ENCODE results near the gene PEPD.

PEPD gene

DNA sequence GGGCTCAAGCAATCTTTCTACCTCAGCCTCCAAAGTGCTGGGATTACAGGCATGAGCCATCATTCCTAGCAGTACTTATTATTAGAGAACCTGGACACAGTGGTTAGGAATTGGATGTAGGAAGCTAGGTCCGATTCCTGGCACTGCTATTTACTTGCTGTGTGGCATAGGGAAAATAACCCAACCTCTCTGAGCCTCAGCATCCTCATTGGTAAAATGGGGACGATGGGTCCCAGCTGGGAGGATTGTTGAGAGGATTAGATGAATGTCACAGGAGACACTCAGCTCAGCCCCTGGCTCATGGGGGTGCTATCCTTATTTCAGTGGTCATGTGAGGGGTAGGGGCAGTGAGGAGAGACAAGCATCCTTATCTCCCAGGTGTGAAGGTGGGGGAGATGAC is 6.8 kb upstream of the PEPD start:
- no peaks in the 10 kb centered on the region for H3K36me3 Mint-ChIP-seq
- H3K4me3 Mint-ChIP-seq: no peak overlapping the region
- CTCF ChIA-PET: no interaction called here
- H3K9me3 Mint-ChIP-seq: no peaks in the 10 kb centered on the region
- H3K27ac Mint-ChIP-seq: no peak overlapping the region
- peaks cover 29% of the 10 kb centered on the region for H3K27me3 Mint-ChIP-seq
- no peak for DNase-seq
- no peaks in the 10 kb centered on the region for H3K4me1 Mint-ChIP-seq

DNA sequence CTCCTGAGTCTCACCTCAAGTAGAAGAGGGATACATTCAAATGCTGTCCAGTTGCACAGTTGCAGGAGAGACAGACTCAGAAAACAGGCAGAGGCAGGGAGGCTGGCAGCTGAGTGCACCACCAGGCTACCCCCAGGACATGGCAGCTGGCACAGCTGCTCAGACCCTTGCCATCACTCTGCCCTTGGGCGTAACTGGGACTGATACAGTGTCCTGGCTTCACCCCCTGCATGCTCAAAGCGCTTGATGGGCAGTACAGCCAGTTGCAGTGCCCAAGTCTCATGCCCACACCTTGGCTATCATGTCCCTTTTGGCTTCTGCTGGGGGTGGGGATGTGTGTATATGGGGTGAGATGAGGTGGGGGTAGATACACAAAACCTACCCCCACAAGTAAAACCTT is 5.5 kb upstream of the PEPD start:
- no peak overlapping the region for H3K4me3 Mint-ChIP-seq
- DNase-seq: no peak
- CTCF ChIA-PET: no interaction called here
- H3K4me1 Mint-ChIP-seq: peaks cover 9% of the 10 kb centered on the region
- H3K27me3 Mint-ChIP-seq: peaks cover 41% of the 10 kb centered on the region
- H3K36me3 Mint-ChIP-seq: no peaks in the 10 kb centered on the region
- H3K27ac Mint-ChIP-seq: no peak overlapping the region
- no peaks in the 10 kb centered on the region for H3K9me3 Mint-ChIP-seq

DNA sequence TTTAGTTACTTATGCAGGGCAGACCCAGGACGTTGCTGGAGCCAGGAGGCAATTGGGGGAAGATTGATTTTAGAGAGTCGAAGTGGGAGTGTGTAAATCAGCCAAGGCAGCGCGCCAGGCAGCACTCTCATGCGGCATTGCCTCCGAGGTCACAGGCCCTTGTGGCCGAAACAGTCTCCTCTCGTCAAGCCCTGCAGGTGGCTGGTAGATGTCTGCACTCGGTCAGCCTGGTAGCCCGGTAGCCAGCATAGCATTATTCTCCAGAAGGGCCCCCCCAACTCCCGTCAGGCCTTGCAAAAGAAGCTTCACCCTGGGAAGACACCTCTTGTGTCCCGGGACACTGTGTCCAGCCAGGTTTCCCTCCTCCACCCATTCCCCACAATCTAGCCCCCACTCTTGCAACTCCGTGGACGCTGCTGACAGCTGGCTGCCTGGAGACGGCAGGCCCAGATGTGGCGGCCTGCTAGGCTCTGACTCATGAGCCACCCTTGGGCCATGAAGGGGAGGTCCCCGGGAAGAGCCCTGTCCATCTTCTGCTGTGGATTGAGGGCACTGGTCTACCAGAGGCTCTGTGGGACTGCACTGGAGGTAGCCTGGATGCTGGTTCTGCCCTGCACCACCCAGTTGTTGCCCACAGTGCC is 2.6 kb upstream of the PEPD start:
- Mint-ChIP-seq H3K9me3 (no peaks in the 10 kb centered on the region), H3K4me3 (no peak overlapping the region), H3K36me3 (no peaks in the 10 kb centered on the region), H3K4me1 (peaks cover 25% of the 10 kb centered on the region), H3K27me3 (peaks cover 33% of the 10 kb centered on the region), H3K27ac (no peak overlapping the region)
- no peak for DNase-seq
- CTCF ChIA-PET: interaction anchor here (1.4 kb wide), 1 partner anchor 108 kb away, joined by 5 read pairs; no protein-coding TSS in a partner anchor

DNA sequence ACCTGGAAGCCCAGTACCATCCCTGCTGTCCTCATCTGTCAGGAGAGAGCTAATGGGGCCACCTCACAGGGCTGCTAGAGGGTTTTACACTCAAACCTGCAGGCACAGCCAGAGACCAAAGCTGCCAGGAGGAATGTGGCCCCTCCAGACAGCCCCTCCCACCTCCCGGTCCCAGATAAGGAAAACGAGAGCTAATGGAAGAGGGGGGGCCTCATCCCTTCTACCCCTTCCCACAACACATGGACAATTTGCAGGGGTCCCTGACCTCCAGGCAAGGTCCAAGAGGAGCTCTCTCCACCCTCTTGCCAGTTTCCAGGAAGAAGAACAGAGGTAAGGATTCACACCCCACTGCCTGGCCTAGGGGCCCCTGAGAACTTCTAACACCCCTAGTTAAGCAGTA is 1.6 kb upstream of the PEPD start:
- H3K36me3 Mint-ChIP-seq: no peaks in the 10 kb centered on the region
- no peak for DNase-seq
- H3K27ac Mint-ChIP-seq: no peak overlapping the region
- H3K9me3 Mint-ChIP-seq: no peaks in the 10 kb centered on the region
- H3K27me3 Mint-ChIP-seq: peaks cover 26% of the 10 kb centered on the region
- CTCF ChIA-PET: interaction anchor here (1.4 to 1.6 kb wide), 2 partner anchors 107 to 255 kb away, joined by 3 to 5 read pairs; no protein-coding TSS in a partner anchor
- peaks cover 25% of the 10 kb centered on the region for H3K4me1 Mint-ChIP-seq
- no peak overlapping the region for H3K4me3 Mint-ChIP-seq

DNA sequence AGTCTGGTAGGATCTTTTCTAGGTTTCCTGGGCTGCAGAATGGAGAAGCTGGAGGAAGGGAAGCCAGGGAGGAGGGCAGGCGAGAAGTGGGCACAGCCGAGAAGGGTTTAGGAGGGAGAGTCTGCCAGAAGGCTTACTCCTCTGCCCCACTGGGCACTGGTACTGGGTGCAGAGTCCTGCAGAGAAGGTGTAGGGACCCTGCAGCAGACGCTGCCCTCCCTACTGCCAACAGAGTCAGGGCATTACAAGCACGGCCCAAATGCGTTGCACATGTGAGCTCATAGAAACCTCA is 726 bp upstream of the PEPD start:
- no peak overlapping the region for H3K27ac Mint-ChIP-seq
- H3K4me3 Mint-ChIP-seq: peak overlapping the region; percentile 68
- peaks cover 25% of the 10 kb centered on the region for H3K4me1 Mint-ChIP-seq
- no peak for DNase-seq
- H3K36me3 Mint-ChIP-seq: no peaks in the 10 kb centered on the region
- CTCF ChIA-PET: interaction anchor here (1.6 kb wide), 1 partner anchor 256 kb away, joined by 3 read pairs; no protein-coding TSS in a partner anchor
- H3K9me3 Mint-ChIP-seq: no peaks in the 10 kb centered on the region
- H3K27me3 Mint-ChIP-seq: peaks cover 26% of the 10 kb centered on the region

DNA sequence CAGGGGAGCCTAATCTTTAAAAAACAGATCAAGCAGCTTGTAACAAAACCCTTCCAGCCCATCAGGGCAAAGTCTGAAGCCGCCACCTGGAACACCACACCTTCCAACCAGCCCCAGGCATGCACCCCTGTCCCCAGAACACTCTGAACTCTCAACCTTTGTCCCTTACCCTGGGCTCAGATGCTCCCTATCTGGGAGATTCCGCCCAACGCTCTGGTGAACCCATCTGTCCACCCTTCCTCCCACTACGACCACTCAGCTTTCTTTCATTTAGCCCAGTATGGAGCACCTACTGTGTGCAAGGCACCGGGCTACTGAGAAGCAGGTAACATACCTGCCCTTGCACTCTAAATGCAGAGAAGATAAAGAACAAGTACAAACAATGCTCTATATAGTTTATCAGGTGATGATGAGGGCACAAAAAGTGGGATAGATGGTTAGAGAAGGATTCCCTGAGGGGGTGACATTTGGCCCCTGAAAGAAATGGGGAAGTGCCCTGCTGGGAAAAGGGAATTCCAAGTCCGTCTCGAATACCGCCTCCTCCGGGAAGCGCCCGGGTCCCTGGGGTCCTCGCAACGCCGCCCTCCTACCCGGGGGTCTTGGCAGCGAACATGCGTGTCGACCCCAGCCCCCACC is 629 bp downstream of the PEPD start:
- peak overlapping the region; percentile 68 for H3K4me3 Mint-ChIP-seq
- H3K27me3 Mint-ChIP-seq: peaks cover 22% of the 10 kb centered on the region
- H3K4me1 Mint-ChIP-seq: peaks cover 29% of the 10 kb centered on the region
- H3K9me3 Mint-ChIP-seq: no peaks in the 10 kb centered on the region
- CTCF ChIA-PET: no interaction called here
- DNase-seq: no peak
- no peak overlapping the region for H3K27ac Mint-ChIP-seq
- H3K36me3 Mint-ChIP-seq: no peaks in the 10 kb centered on the region

DNA sequence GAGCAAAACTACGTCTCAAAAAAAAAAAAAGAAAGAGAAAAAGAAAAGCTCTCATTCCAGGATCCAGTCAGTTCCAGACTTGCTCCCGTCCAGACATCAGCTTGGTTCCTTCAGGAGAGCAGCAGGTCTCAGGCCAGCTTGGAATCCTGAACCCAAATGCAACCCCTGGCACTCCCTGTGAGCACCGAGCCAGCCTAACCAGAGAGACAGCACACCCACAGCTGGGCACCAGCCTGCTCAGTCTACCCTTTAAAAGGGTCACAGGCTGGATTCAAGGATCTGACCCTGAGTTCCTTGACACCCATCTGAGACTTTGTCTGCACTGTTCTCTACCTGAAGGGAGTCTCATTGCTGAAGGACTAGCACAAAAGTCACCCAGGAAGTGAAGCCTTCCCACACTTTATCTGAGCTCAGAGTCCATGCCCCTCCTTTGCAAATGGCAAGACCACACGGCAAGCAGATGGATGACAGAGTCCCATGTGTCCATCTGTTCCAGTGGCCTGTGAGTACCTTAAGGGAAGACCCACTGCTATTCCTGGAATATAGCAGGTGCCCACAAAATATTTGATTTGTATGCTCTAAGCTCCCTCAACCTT is 1.4 kb downstream of the PEPD start:
- Mint-ChIP-seq H3K4me1 (peaks cover 37% of the 10 kb centered on the region), H3K27me3 (peaks cover 22% of the 10 kb centered on the region), H3K27ac (no peak overlapping the region), H3K36me3 (no peaks in the 10 kb centered on the region), H3K9me3 (no peaks in the 10 kb centered on the region), H3K4me3 (peak overlapping the region; percentile 68)
- no peak for DNase-seq
- CTCF ChIA-PET: no interaction called here

DNA sequence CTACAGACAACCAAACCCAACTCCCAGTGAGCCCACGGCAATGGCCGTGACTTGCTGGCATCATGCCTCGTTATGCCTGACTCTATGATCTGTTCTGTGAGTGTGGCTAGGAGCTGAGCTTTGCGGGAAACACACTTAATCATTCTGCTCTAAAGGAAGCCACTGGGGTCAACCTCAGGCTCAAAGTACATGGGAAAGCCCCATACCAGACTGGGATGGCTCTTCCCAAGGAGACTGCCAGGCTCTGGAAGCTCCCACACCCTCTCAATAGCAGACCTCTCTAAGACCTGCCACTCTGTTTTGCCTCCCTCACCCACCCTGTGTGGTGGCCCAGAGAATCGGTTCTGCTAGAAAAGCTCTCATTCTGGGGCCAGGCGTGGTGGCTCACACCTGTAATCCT is 2.2 kb downstream of the PEPD start:
- Mint-ChIP-seq H3K4me1 (peaks cover 44% of the 10 kb centered on the region), H3K27ac (no peak overlapping the region), H3K4me3 (no peak overlapping the region), H3K9me3 (no peaks in the 10 kb centered on the region), H3K27me3 (peaks cover 19% of the 10 kb centered on the region), H3K36me3 (no peaks in the 10 kb centered on the region)
- CTCF ChIA-PET: no interaction called here
- no peak for DNase-seq

DNA sequence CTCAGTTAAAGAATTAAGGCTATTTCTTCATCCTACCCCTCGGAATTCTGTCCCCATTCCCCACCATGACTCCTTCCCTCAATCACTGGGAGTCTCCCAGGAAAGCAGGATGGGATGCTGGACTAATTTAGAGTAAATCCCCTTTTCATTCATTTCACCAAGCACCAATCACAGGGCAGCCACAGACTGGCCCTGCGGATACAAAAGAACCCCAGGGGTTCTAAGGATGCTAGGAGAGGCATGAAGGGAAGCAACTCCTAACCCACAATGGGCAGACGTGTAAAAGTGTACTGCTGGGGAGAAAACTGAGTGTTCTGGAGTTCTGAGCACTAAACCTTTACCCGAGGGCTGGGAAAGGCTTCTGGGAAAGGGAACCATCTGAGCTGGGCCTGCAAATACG is 3.0 kb downstream of the PEPD start:
- H3K36me3 Mint-ChIP-seq: no peaks in the 10 kb centered on the region
- H3K27me3 Mint-ChIP-seq: peaks cover 16% of the 10 kb centered on the region
- H3K9me3 Mint-ChIP-seq: no peaks in the 10 kb centered on the region
- no peak overlapping the region for H3K27ac Mint-ChIP-seq
- peaks cover 48% of the 10 kb centered on the region for H3K4me1 Mint-ChIP-seq
- DNase-seq: no peak
- no peak overlapping the region for H3K4me3 Mint-ChIP-seq
- CTCF ChIA-PET: no interaction called here

DNA sequence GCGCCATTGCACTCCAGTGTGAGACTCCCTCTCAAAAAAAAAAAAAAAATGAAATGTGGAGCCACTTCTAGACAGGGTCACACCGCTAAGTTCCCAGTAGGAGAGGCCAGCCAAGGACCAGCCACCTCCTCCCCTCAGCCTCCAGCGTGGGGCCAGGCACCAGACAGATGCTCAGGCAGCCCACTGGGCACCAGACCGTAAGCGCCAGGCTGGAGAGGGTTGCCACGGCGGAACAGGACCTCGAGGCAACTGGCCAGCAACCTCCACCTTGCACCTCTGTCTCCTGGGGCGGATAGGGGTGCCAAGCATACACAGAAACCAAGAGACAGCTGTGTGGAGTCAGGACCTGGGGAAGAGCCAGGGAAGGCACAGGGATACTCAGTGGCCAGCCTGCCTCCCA is 3.7 kb downstream of the PEPD start:
- no peak overlapping the region for H3K4me3 Mint-ChIP-seq
- no peak overlapping the region for H3K27ac Mint-ChIP-seq
- CTCF ChIA-PET: no interaction called here
- H3K36me3 Mint-ChIP-seq: no peaks in the 10 kb centered on the region
- peaks cover 47% of the 10 kb centered on the region for H3K4me1 Mint-ChIP-seq
- peaks cover 12% of the 10 kb centered on the region for H3K27me3 Mint-ChIP-seq
- no peaks in the 10 kb centered on the region for H3K9me3 Mint-ChIP-seq
- DNase-seq: no peak

DNA sequence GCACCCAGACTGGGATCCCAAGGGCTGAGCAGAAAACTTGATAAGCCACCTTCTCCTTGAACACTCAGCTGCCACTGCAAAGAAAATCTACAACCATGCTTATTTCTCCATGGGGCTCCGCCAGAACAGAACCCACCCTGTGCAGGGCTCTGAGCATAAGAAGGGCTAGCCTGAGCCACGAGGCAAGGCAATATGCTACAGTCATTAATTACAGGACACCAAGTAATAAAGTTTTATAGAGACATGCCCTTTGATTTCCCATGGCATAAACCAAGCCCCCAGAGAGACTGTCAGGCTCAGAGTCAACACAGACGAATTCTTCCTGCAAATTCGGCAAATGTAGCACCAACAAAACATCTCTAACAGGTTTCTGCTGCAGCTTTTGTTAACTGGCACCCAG is 5.7 kb downstream of the PEPD start:
- Mint-ChIP-seq H3K27ac (no peak overlapping the region), H3K36me3 (no peaks in the 10 kb centered on the region), H3K9me3 (no peaks in the 10 kb centered on the region), H3K4me1 (peaks cover 34% of the 10 kb centered on the region), H3K4me3 (no peak overlapping the region), H3K27me3 (no peaks in the 10 kb centered on the region)
- DNase-seq: no peak
- CTCF ChIA-PET: no interaction called here

DNA sequence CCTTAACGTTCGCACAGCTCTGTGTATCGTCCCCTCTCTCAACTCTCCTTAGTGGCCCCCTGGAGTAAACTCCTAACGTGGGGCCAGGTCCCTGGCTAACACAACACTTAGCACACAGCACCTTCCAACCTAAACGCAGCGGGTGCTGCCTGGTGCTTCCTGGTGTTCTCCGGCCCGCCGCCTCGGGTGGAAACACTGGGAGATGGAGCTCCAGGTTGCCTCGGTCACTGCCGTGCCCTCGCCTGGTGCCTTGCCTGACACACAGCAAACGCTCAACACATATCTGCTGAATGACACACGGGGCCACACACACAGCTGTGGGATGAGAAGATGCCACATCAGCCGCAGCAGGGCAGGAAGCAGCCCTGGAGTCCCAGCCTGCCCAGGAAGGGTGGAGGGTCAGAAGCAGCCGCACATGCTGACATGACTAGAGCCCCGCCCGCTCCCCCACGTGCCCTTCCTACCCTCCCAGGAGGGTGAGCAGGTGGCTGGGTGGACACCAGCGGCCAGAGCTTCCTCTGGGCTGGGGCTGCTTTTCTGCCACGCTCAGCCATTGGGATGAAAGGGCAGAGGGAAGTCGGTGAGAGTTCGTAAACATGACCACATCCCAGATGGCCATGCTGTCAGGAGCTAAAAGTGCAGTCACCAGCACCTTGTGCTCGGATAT is 6.6 kb downstream of the PEPD start:
- CTCF ChIA-PET: no interaction called here
- Mint-ChIP-seq H3K27ac (peak overlapping the region; percentile 79), H3K27me3 (no peaks in the 10 kb centered on the region), H3K9me3 (no peaks in the 10 kb centered on the region), H3K4me1 (peaks cover 25% of the 10 kb centered on the region), H3K4me3 (peak overlapping the region; percentile 33), H3K36me3 (no peaks in the 10 kb centered on the region)
- peak; percentile 46 for DNase-seq

DNA sequence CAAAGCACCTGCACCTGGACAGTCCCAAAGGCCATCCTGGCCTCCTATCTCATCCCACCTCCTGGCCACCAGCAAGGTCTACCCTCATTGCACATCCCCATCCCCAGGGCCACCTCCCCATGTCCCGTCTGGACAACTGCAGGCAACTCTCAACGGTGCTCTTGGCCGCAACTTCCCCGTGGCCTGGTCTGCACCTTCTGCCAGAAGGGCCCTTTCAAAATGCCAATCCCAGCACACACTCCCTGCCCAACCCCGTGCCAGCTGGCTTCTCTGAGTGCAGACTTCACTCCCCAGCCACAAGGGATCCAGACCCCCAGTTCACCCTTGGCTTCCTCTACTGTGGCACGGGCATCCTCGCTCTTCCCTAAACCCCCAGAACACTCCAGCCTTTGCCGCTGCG is 8.2 kb downstream of the PEPD start:
- H3K27ac Mint-ChIP-seq: no peak overlapping the region
- H3K4me3 Mint-ChIP-seq: no peak overlapping the region
- no peaks in the 10 kb centered on the region for H3K36me3 Mint-ChIP-seq
- DNase-seq: no peak
- no peaks in the 10 kb centered on the region for H3K9me3 Mint-ChIP-seq
- CTCF ChIA-PET: no interaction called here
- H3K4me1 Mint-ChIP-seq: peaks cover 23% of the 10 kb centered on the region
- no peaks in the 10 kb centered on the region for H3K27me3 Mint-ChIP-seq

DNA sequence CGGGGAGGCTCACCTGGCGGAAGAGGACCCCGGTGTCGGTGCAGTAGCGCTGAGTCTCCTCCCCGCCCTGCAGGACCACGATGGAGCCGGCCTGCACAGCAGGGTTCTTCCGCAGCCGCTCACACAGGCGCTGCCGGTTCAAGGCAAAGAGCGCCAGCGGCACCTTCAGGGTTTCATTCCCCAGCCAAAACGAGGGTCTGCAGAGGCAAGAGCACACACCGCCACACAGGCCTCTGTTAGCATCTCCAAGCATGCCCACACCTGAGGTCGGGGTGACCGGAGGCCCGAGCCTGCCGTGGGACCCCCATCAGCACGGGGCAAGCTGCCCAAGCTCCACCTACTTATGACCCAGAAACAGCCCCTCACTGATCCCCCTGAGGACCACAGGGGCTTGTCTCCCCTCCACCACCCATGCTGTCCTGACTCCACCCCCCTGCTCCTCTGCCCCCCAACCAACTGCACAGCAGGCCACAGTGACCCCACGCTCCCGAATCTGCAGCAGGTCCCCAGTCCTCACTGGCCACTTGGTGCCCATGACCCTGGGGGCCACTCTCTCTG is 8.9 kb downstream of the PEPD start:
- Mint-ChIP-seq H3K27ac (no peak overlapping the region), H3K4me1 (peaks cover 23% of the 10 kb centered on the region), H3K27me3 (no peaks in the 10 kb centered on the region), H3K36me3 (no peaks in the 10 kb centered on the region), H3K9me3 (no peaks in the 10 kb centered on the region), H3K4me3 (no peak overlapping the region)
- no peak for DNase-seq
- CTCF ChIA-PET: no interaction called here

DNA sequence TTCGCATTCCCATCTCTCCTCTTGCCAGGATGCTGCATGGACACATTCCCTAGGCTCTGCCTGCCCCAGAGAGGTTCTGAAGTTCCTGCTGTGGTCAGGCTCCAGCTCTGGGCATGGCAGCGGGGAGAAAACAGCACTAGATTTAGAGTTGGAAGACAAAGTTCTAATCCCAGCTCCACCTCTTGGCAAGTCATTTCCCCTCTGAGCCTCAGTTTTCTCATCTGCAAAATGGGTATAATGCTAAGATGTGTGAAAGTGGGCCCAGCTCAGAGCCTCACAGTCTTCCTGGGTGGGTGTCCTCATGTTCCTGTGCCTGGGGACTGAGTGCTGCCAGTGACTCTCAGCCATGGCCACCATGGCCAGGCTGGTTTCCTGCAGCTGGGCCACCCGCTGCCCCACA is 9.6 kb downstream of the PEPD start:
- H3K27me3 Mint-ChIP-seq: no peaks in the 10 kb centered on the region
- CTCF ChIA-PET: no interaction called here
- no peak overlapping the region for H3K27ac Mint-ChIP-seq
- no peaks in the 10 kb centered on the region for H3K9me3 Mint-ChIP-seq
- DNase-seq: no peak
- H3K36me3 Mint-ChIP-seq: no peaks in the 10 kb centered on the region
- H3K4me1 Mint-ChIP-seq: peaks cover 23% of the 10 kb centered on the region
- no peak overlapping the region for H3K4me3 Mint-ChIP-seq

Measured in activated naive CD4-positive, alpha-beta T cell treated with anti-CD3 and anti-CD28 coated beads, Interleukin-2, amount 10 ng/mL, durations not matched to agents 7 days and 5 days (primary cell).